Coronary artery (tissue), 2 donors: ENCODE measurements around the gene MARCO.

ENCODE experiments used
- DNase-seq: peaks from one replicate; pipeline ENCODE4 v3.0.0-alpha.2; 2017; ENCODE audit warnings: low spot score
- H3K27ac ChIP-seq, 2 donors: fragments of 200-600 bp; sonication (generic); one replicate each; pipeline ENCODE4 v1.5.1; 2016 to 2019
- H3K4me3 ChIP-seq: fragments of 200-600 bp; sonication (generic); 2 replicates; pipeline ENCODE4 v1.5.1; 2016; ENCODE audit warnings: mild to moderate bottlenecking, moderate library complexity
- TF ChIP-seq, protein P1 (sequence below): fragments of 200-600 bp; sonication (generic); IDR thresholded peaks from one replicate; pipeline ENCODE4 v1.5.1; 2019; ENCODE audit warnings: antibody characterized with exemption

The MARCO gene

GRCh38 chr2:119015845-119016244 is 73.9 kb downstream of the MARCO start:
- H3K4me3 ChIP-seq = no peak overlapping the region
- DNase-seq = no peak
- TF ChIP-seq, protein P1, sequence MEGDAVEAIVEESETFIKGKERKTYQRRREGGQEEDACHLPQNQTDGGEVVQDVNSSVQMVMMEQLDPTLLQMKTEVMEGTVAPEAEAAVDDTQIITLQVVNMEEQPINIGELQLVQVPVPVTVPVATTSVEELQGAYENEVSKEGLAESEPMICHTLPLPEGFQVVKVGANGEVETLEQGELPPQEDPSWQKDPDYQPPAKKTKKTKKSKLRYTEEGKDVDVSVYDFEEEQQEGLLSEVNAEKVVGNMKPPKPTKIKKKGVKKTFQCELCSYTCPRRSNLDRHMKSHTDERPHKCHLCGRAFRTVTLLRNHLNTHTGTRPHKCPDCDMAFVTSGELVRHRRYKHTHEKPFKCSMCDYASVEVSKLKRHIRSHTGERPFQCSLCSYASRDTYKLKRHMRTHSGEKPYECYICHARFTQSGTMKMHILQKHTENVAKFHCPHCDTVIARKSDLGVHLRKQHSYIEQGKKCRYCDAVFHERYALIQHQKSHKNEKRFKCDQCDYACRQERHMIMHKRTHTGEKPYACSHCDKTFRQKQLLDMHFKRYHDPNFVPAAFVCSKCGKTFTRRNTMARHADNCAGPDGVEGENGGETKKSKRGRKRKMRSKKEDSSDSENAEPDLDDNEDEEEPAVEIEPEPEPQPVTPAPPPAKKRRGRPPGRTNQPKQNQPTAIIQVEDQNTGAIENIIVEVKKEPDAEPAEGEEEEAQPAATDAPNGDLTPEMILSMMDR = no peak
- H3K27ac ChIP-seq = no peak overlapping the region

- Histone ChIP-seq H3K27ac (no peak overlapping the region), H3K4me3 (no peak overlapping the region)
- DNase-seq = no peak
- TF ChIP-seq, protein P1 = no peak
These were observed 77.5 kb downstream of the MARCO start for GRCh38 chr2:119019521-119019920.

DNA sequence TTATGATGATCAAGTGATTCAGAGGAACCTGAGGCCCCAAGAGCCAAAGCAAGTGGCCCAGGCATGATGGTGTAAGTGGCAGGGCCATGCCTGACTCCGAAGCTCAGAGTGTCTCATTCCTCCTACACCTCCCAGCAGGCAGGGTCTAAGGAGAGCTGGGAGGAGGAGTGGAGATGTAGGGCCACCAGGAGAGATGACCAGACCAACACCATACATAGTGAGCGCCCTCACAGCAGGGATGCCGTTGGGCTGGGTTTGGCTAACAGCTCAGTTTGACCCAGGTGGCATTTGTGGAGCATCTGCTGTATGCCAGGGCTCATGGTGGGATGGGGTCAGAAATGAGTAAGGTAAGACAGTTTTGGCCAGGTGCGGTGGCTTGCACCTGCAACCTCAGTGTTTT is 80.7 kb downstream of the MARCO start:
- Histone ChIP-seq H3K4me3 (no peak overlapping the region), H3K27ac (no peak overlapping the region)
- TF ChIP-seq, protein P1 = no peak
- DNase-seq = no peak

GRCh38 chr2:119023534-119023933 is 81.5 kb downstream of the MARCO start:
- TF ChIP-seq, protein P1 = no peak
- DNase-seq = no peak
- H3K27ac ChIP-seq = no peak overlapping the region
- H3K4me3 ChIP-seq = no peak overlapping the region

GRCh38 chr2:119024152-119024551 is 82.2 kb downstream of the MARCO start:
- Histone ChIP-seq H3K4me3 (no peak overlapping the region), H3K27ac (no peak overlapping the region)
- TF ChIP-seq, protein P1 = no peak
- DNase-seq = no peak

GRCh38 chr2:119024568-119024967 is 82.6 kb downstream of the MARCO start:
- no peak overlapping the region for H3K27ac ChIP-seq
- DNase-seq = no peak
- TF ChIP-seq, protein P1 = no peak
- no peak overlapping the region for H3K4me3 ChIP-seq

DNA sequence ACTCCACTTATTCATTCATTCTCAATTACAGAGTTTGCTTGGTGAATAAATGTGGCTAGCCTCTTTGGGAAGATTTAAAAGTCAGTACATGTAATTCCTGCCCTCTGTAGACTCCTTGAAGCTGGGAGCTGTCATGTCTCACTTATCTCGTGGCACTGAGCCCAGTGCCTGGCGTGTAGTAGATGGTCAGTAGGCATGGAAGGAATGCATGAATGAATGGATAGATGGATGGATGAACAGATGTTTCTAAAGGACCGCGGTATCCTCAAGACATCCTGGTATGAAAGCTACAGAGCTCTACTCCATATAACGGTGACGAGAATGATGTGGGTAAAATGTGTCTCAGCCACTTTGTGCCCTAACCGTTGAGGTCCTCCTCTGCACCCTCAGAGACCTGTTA is 83.0 kb downstream of the MARCO start:
- no peak for DNase-seq
- Histone ChIP-seq H3K27ac (no peak overlapping the region), H3K4me3 (no peak overlapping the region)
- TF ChIP-seq, protein P1 = no peak
